CMK (cell line): Measurements from ENCODE around the gene MRPL40.

ENCODE experiments used
- DNase-seq: peaks from one replicate; pipeline ENCODE4 v3.0.0-alpha.2; 2010; ENCODE audit warnings: low read depth

The MRPL40 gene

GRCh38 chr22:19432133-19432851, at the start of gene MRPL40:
Gene MRPL40, plus strand, starts transcription at chr22:19432545. Its CDS starts 10 bp downstream, at chr22:19432555.
- peak; percentile 91 for DNase-seq

GRCh38 chr22:19383292-19383691, 49.1 kb upstream of the MRPL40 start:
- DNase-seq, result no peak

GRCh38 chr22:19385221-19385906, 47.0 kb upstream of the MRPL40 start:
- no peak for DNase-seq

GRCh38 chr22:19386248-19386647, 46.1 kb upstream of the MRPL40 start:
- DNase-seq, result no peak

GRCh38 chr22:19387038-19387437, 45.3 kb upstream of the MRPL40 start:
- no peak for DNase-seq

GRCh38 chr22:19387575-19387974, 44.8 kb upstream of the MRPL40 start:
- no peak for DNase-seq

GRCh38 chr22:19393704-19394103, 38.6 kb upstream of the MRPL40 start:
- no peak for DNase-seq

- no peak for DNase-seq
Observed at GRCh38 chr22:19394274-19395050, 37.9 kb upstream of the MRPL40 start.

GRCh38 chr22:19395276-19395675, 37.1 kb upstream of the MRPL40 start:
- DNase-seq, result no peak

- DNase-seq, result no peak
Observed at GRCh38 chr22:19396561-19396933, 35.8 kb upstream of the MRPL40 start.

GRCh38 chr22:19396934-19397733, 35.2 kb upstream of the MRPL40 start:
- DNase-seq, result no peak

GRCh38 chr22:19397734-19398104, 34.6 kb upstream of the MRPL40 start:
- no peak for DNase-seq

GRCh38 chr22:19398206-19398605, 34.1 kb upstream of the MRPL40 start:
- no peak for DNase-seq

- DNase-seq, result no peak
Observed at GRCh38 chr22:19398652-19399051, 33.7 kb upstream of the MRPL40 start.

- no peak for DNase-seq
Observed at GRCh38 chr22:19400881-19401280, 31.5 kb upstream of the MRPL40 start.

GRCh38 chr22:19401483-19401882, 30.9 kb upstream of the MRPL40 start:
- no peak for DNase-seq

- no peak for DNase-seq
Observed at GRCh38 chr22:19402642-19403191, 29.6 kb upstream of the MRPL40 start.

GRCh38 chr22:19404676-19405075, 27.7 kb upstream of the MRPL40 start:
- no peak for DNase-seq

- DNase-seq, result no peak
Observed at GRCh38 chr22:19405133-19405532, 27.2 kb upstream of the MRPL40 start.

GRCh38 chr22:19405652-19406051, 26.7 kb upstream of the MRPL40 start:
- no peak for DNase-seq

GRCh38 chr22:19406281-19406811, 26.0 kb upstream of the MRPL40 start:
- no peak for DNase-seq

- no peak for DNase-seq
Observed at GRCh38 chr22:19406846-19407245, 25.5 kb upstream of the MRPL40 start.
